ENCODE results near the gene SCAPER. TPM values are rescaled to one million over a fixed set of nuclear protein-coding genes. Genes with fewer than 3 reads are reported as not detected.

SCAPER gene
- total and polyA plus RNA-seq, 4 donors = 3.3 to 18.0 (median 9.9) TPM

- H3K4me3 ChIP-seq (ENCODE audit: low read depth in 1 of 3, low read length in 3 of 3) = no peak overlapping the region
- no peaks in the 10 kb centered on the region for H3K27me3 ChIP-seq (ENCODE audit: control insufficient read depth in 4 of 4, insufficient read depth in 4 of 4, low read length in 3 of 4)
- DNase-seq (ENCODE audit: low spot score) = no peak
- peaks cover 0 to 2% (median 0%) of the 10 kb centered on the region in 4 donors for H3K9me3 ChIP-seq (ENCODE audit: control insufficient read depth in 4 of 4, low read length in 3 of 4)
- no peak overlapping the region for H3K27ac ChIP-seq (ENCODE audit: low read depth in 1 of 2, low read length in 2 of 2)
- H3K4me1 ChIP-seq (ENCODE audit: control insufficient read depth in 4 of 4, insufficient read depth in 4 of 4, low read length in 3 of 4) = no peaks in the 10 kb centered on the region
- H3K36me3 ChIP-seq (ENCODE audit: control insufficient read depth in 4 of 4, insufficient read depth in 3 of 4, low read depth in 1 of 4, low read length in 3 of 4) = peaks cover 0 to 2% (median under 1%) of the 10 kb centered on the region in 4 donors
- H3K9ac ChIP-seq (ENCODE audit: low read depth in 1 of 2, low read length in 2 of 2) = no peak overlapping the region
- TF ChIP-seq HNF4G (IDR thresholded peaks at IDR 0.05) (no peak), HNF4A (conservative IDR thresholded peaks at IDR 0.05) (no peak), JUND (IDR thresholded peaks at IDR 0.05) (no peak), RXRA (IDR thresholded peaks at IDR 0.05) (no peak), CTCF (IDR thresholded peaks at IDR 0.05; ENCODE audit: low read depth, low read length, missing input control) (no peak), SP1 (IDR thresholded peaks at IDR 0.05) (no peak), FOXA2 (IDR thresholded peaks at IDR 0.05) (no peak), MAX (IDR thresholded peaks at IDR 0.05) (no peak), YY1 (IDR thresholded peaks at IDR 0.05) (no peak), TAF1 (conservative IDR thresholded peaks at IDR 0.05) (no peak), RAD21 (IDR thresholded peaks at IDR 0.05) (no peak), FOXA1 (IDR thresholded peaks at IDR 0.05) (no peak), NR2F2 (IDR thresholded peaks at IDR 0.05) (no peak), ZBTB33 (IDR thresholded peaks at IDR 0.05) (no peak), GABPA (IDR thresholded peaks at IDR 0.05 in 1 of 2, conservative IDR thresholded peaks at IDR 0.05 in 1 of 2) (no peak), EGR1 (IDR thresholded peaks at IDR 0.05; ENCODE audit: low read depth in 2 of 2) (no peak)
- TF ChIP-seq, protein P1, sequence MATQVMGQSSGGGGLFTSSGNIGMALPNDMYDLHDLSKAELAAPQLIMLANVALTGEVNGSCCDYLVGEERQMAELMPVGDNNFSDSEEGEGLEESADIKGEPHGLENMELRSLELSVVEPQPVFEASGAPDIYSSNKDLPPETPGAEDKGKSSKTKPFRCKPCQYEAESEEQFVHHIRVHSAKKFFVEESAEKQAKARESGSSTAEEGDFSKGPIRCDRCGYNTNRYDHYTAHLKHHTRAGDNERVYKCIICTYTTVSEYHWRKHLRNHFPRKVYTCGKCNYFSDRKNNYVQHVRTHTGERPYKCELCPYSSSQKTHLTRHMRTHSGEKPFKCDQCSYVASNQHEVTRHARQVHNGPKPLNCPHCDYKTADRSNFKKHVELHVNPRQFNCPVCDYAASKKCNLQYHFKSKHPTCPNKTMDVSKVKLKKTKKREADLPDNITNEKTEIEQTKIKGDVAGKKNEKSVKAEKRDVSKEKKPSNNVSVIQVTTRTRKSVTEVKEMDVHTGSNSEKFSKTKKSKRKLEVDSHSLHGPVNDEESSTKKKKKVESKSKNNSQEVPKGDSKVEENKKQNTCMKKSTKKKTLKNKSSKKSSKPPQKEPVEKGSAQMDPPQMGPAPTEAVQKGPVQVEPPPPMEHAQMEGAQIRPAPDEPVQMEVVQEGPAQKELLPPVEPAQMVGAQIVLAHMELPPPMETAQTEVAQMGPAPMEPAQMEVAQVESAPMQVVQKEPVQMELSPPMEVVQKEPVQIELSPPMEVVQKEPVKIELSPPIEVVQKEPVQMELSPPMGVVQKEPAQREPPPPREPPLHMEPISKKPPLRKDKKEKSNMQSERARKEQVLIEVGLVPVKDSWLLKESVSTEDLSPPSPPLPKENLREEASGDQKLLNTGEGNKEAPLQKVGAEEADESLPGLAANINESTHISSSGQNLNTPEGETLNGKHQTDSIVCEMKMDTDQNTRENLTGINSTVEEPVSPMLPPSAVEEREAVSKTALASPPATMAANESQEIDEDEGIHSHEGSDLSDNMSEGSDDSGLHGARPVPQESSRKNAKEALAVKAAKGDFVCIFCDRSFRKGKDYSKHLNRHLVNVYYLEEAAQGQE (IDR thresholded peaks at IDR 0.05) = no peak
- TF ChIP-seq, protein P2, sequence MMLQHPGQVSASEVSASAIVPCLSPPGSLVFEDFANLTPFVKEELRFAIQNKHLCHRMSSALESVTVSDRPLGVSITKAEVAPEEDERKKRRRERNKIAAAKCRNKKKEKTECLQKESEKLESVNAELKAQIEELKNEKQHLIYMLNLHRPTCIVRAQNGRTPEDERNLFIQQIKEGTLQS (IDR thresholded peaks at IDR 0.05) = no peak
Measured at GRCh38 chr15:76718863-76719262, 186.3 kb downstream of the SCAPER start.
